Fibroblast of lung (primary cell): ENCODE measurements around the gene CCL18. TPM values are rescaled to one million over a fixed set of nuclear protein-coding genes. Genes with fewer than 3 reads are reported as not detected.

Experiments
- DNase-seq, 2 donors: peaks; one replicate each; pipeline versions ENCODE4 v3.0.0 to v3.0.0-alpha.2; 2010; ENCODE audit warnings: low read depth in 2 of 2
- H2AFZ ChIP-seq: 2 replicates; pipeline ENCODE4 v1.5.1; 2012; ENCODE audit warnings: low read length, control low read depth, inconsistent platforms
- H3K27ac ChIP-seq: 2 replicates; pipeline ENCODE4 v1.5.1; 2011; ENCODE audit warnings: low read length, control low read depth; ENCODE audit not compliant: insufficient read depth
- H3K27me3 ChIP-seq: 2 replicates; pipeline ENCODE4 v1.5.1; 2011; ENCODE audit warnings: mild to moderate bottlenecking, low read length; ENCODE audit not compliant: control insufficient read depth, insufficient read depth
- H3K36me3 ChIP-seq: 2 replicates; pipeline ENCODE4 v1.5.1; 2011; ENCODE audit warnings: low read length; ENCODE audit not compliant: control insufficient read depth, insufficient read depth
- H3K4me1 ChIP-seq: 2 replicates; pipeline ENCODE4 v1.5.1; 2011; ENCODE audit warnings: low read length; ENCODE audit not compliant: control insufficient read depth, insufficient read depth; ENCODE audit errors: extremely low read depth
- H3K4me2 ChIP-seq: 2 replicates; pipeline ENCODE4 v1.5.1; 2011; ENCODE audit warnings: low read length, control low read depth; ENCODE audit not compliant: insufficient read depth; ENCODE audit errors: extremely low read depth
- H3K4me3 ChIP-seq, 4 experiments: fragments of 200-600 bp in 1 of 4; sonication (generic) in 1 of 4; replicated peaks in 1 of 4; 2 replicates each; pipeline ENCODE4 v1.5.1; 2011 to 2016; ENCODE audit warnings: low read length in 4 of 4, low read depth in 3 of 4, mild to moderate bottlenecking in 3 of 4, control low read depth in 2 of 4, inconsistent platforms in 1 of 4, mixed read lengths in 1 of 4; ENCODE audit not compliant: insufficient read depth in 1 of 4; ENCODE audit errors: control extremely low read depth in 1 of 4
- H3K79me2 ChIP-seq: 2 replicates; pipeline ENCODE4 v1.5.1; 2012; ENCODE audit warnings: mild to moderate bottlenecking, low read length, inconsistent platforms; ENCODE audit not compliant: control insufficient read depth, insufficient read depth
- H3K9ac ChIP-seq: 2 replicates; pipeline ENCODE4 v1.5.1; 2011; ENCODE audit warnings: mild to moderate bottlenecking, low read length, control low read depth; ENCODE audit not compliant: insufficient read depth
- H3K9me3 ChIP-seq: 2 replicates; pipeline ENCODE4 v1.5.1; 2012; ENCODE audit warnings: low read depth, low read length; ENCODE audit not compliant: control insufficient read depth, insufficient read depth
- H4K20me1 ChIP-seq: 2 replicates; pipeline ENCODE4 v1.5.1; 2011; ENCODE audit warnings: low read length; ENCODE audit not compliant: control insufficient read depth, insufficient read depth; ENCODE audit errors: extremely low read depth
- CTCF ChIP-seq, 2 donors: IDR thresholded peaks in 1 of 2; conservative IDR thresholded peaks in 1 of 2; 1 replicate in 1 of 2; 2 replicates in 1 of 2; pipeline ENCODE4 v1.5.1; 2011 to 2012; ENCODE audit warnings: low read length in 2 of 2, control low read depth in 1 of 2, inconsistent platforms in 1 of 2, low read depth in 1 of 2, mild to moderate bottlenecking in 1 of 2
- EZH2 ChIP-seq: IDR thresholded peaks from 2 replicates; pipeline ENCODE4 v1.5.1; 2012; ENCODE audit warnings: low read length, control low read depth, mild to moderate bottlenecking; ENCODE audit errors: missing control alignments
- polyA plus RNA-seq, 2 donors: library from polyadenylated mRNA; depleted of rRNA in 1 of 2; stranded (reverse) in 1 of 2; unstranded in 1 of 2; fragments of >200 nt; gene quantifications; 2 replicates each; pipeline ENCODE4 v1.2.1, GENCODE V29; 2011 to 2012; ENCODE audit warnings: missing spikeins in 1 of 2
- total RNA-seq: library from RNA; depleted of rRNA; stranded (reverse); fragments of >200 nt; gene quantifications from 2 replicates; pipeline ENCODE4 v1.2.1, GENCODE V29; 2014

The CCL18 gene
- total and polyA plus RNA-seq, 2 donors (not counting 1 experiment from before 2014, with no cell fraction given) = not detected

GRCh38 chr17:36049643-36050042 lies 14.4 kb upstream of the CCL18 start:
- TF ChIP-seq EZH2 = no peak
- TF ChIP-seq CTCF (conservative IDR thresholded peaks at IDR 0.05 in 1 of 2, IDR thresholded peaks at IDR 0.05 in 1 of 2; ENCODE audit: low read depth in 1 of 2, low read length in 2 of 2) = no peak
- Histone ChIP-seq H3K79me2 (no peaks in the 10 kb centered on the region), H3K27me3 (no peaks in the 10 kb centered on the region), H3K27ac (no peak overlapping the region), H3K9me3 (no peaks in the 10 kb centered on the region), H4K20me1 (no peaks in the 10 kb centered on the region), H3K4me1 (no peaks in the 10 kb centered on the region), H3K4me3 (no peak overlapping the region), H3K36me3 (no peaks in the 10 kb centered on the region), H3K9ac (no peak overlapping the region), H2AFZ (no peak overlapping the region), H3K4me2 (no peak overlapping the region)
- no peak for DNase-seq

GRCh38 chr17:36055171-36055570 lies 8.9 kb upstream of the CCL18 start:
- no peaks in the 10 kb centered on the region for H3K79me2 ChIP-seq
- no peak overlapping the region for H3K4me3 ChIP-seq
- H3K9ac ChIP-seq = no peak overlapping the region
- H3K9me3 ChIP-seq = no peaks in the 10 kb centered on the region
- no peak overlapping the region for H3K4me2 ChIP-seq
- H3K36me3 ChIP-seq = no peaks in the 10 kb centered on the region
- H3K4me1 ChIP-seq = no peaks in the 10 kb centered on the region
- H3K27me3 ChIP-seq = no peaks in the 10 kb centered on the region
- no peak for DNase-seq
- TF ChIP-seq CTCF (conservative IDR thresholded peaks at IDR 0.05 in 1 of 2, IDR thresholded peaks at IDR 0.05 in 1 of 2; ENCODE audit: low read depth in 1 of 2, low read length in 2 of 2) (no peak), EZH2 (no peak)
- no peak overlapping the region for H2AFZ ChIP-seq
- no peaks in the 10 kb centered on the region for H4K20me1 ChIP-seq
- H3K27ac ChIP-seq = no peak overlapping the region

- H3K4me2 ChIP-seq = no peak overlapping the region
- no peak overlapping the region for H3K9ac ChIP-seq
- no peak overlapping the region for H3K27ac ChIP-seq
- no peak for DNase-seq
- H3K36me3 ChIP-seq = no peaks in the 10 kb centered on the region
- no peaks in the 10 kb centered on the region for H3K4me1 ChIP-seq
- H3K9me3 ChIP-seq = no peaks in the 10 kb centered on the region
- H3K79me2 ChIP-seq = no peaks in the 10 kb centered on the region
- H2AFZ ChIP-seq = no peak overlapping the region
- H4K20me1 ChIP-seq = no peaks in the 10 kb centered on the region
- no peak for TF ChIP-seq CTCF (conservative IDR thresholded peaks at IDR 0.05 in 1 of 2, IDR thresholded peaks at IDR 0.05 in 1 of 2; ENCODE audit: low read depth in 1 of 2, low read length in 2 of 2)
- no peak for TF ChIP-seq EZH2
- H3K27me3 ChIP-seq = no peaks in the 10 kb centered on the region
- no peak overlapping the region for H3K4me3 ChIP-seq
Observed at GRCh38 chr17:36055921-36056520, 8.1 kb upstream of the CCL18 start.
